IMR-90 (cell line): ENCODE data around the gene CYS1.

Experiments
- BHLHE40 ChIP-seq: fragments of 150-350 bp; IDR thresholded peaks from 2 replicates; pipeline ENCODE4 v1.6.1; 2016; ENCODE audit warnings: mild to moderate bottlenecking, low read depth, low read length
- CEBPB ChIP-seq: IDR thresholded peaks from 2 replicates; pipeline ENCODE4 v1.6.1; 2012; ENCODE audit warnings: low read depth, low read length, improper control_type of control experiment
- CHD1 ChIP-seq: IDR thresholded peaks from 2 replicates; pipeline ENCODE4 v1.6.1; 2012; ENCODE audit warnings: low read depth, low read length, improper control_type of control experiment
- CTCF ChIP-seq: conservative IDR thresholded peaks from 2 replicates; pipeline ENCODE4 v1.5.1; 2012; ENCODE audit warnings: mild to moderate bottlenecking, low read depth, low read length, improper control_type of control experiment
- MAZ ChIP-seq: IDR thresholded peaks from 2 replicates; pipeline ENCODE4 v1.6.1; 2012; ENCODE audit warnings: low read depth, mild to moderate bottlenecking, low read length, improper control_type of control experiment, moderate library complexity, borderline replicate concordance
- POLR2A ChIP-seq: IDR thresholded peaks from 2 replicates; pipeline ENCODE4 v1.6.1; 2012; ENCODE audit warnings: mild to moderate bottlenecking, low read depth, low read length
- RAD21 ChIP-seq: IDR thresholded peaks from 2 replicates; pipeline ENCODE4 v1.6.1; 2012; ENCODE audit warnings: low read length, improper control_type of control experiment
- RCOR1 ChIP-seq: IDR thresholded peaks from 2 replicates; pipeline ENCODE4 v1.6.1; 2012; ENCODE audit warnings: mild to moderate bottlenecking, low read length, improper control_type of control experiment; ENCODE audit not compliant: insufficient replicate concordance
- RFX5 ChIP-seq: IDR thresholded peaks from 2 replicates; pipeline ENCODE4 v1.8.0; 2012; ENCODE audit warnings: low read depth, mild to moderate bottlenecking, low read length, moderate library complexity
- SMC3 ChIP-seq: fragments of 150-350 bp; IDR thresholded peaks from 2 replicates; pipeline ENCODE4 v1.6.1; 2016; ENCODE audit warnings: low read depth, mild to moderate bottlenecking, antibody characterized with exemption, low read length, moderate library complexity
- USF2 ChIP-seq: fragments of 150-350 bp; IDR thresholded peaks from 2 replicates; pipeline ENCODE4 v1.6.1; 2017; ENCODE audit warnings: mild to moderate bottlenecking, antibody characterized with exemption, low read length, low read depth

GRCh38 chr2:10016001-10016801, 64.0 kb downstream of the CYS1 start:
- TF ChIP-seq RAD21, result no peak
- TF ChIP-seq CTCF, result no peak
- TF ChIP-seq POLR2A, result no peak
- no peak for TF ChIP-seq MAZ
- TF ChIP-seq RFX5, result no peak
- TF ChIP-seq BHLHE40, result no peak
- no peak for TF ChIP-seq USF2
- no peak for TF ChIP-seq CEBPB
- TF ChIP-seq CHD1, result no peak
- TF ChIP-seq SMC3, result no peak
- no peak for TF ChIP-seq RCOR1
